ENCODE results near the gene TAB2.
"Not testable (repeated sequence)": the region's sequence is repeated elsewhere in the genome, so short reads cannot be mapped to it uniquely, and the experiment has no call there.

TAB2 gene

GRCh38 chr6:149313070-149313469 lies 4.4 kb upstream of the TAB2 start:
- no peak for DNase-seq

- peak; percentile 43 for DNase-seq
Observed at GRCh38 chr6:149313861-149314260, 3.7 kb upstream of the TAB2 start.

- no peak for DNase-seq
Observed at GRCh38 chr6:149314325-149314905, 3.1 kb upstream of the TAB2 start.

- DNase-seq: no peak
Observed at GRCh38 chr6:149316108-149316727, 1.3 kb upstream of the TAB2 start.

- DNase-seq: peak; percentile 95
Observed at GRCh38 chr6:149316740-149317643, 520 bp upstream of the TAB2 start.

GRCh38 chr6:149318581-149319286 lies 1.2 kb downstream of the TAB2 start:
- peak; percentile 83 for DNase-seq

GRCh38 chr6:149319422-149319821 lies 1.9 kb downstream of the TAB2 start:
- peak; percentile 83 for DNase-seq

- not testable (repeated sequence) for DNase-seq
Observed at GRCh38 chr6:149320016-149320415, 2.5 kb downstream of the TAB2 start.

GRCh38 chr6:149320796-149321195 lies 3.3 kb downstream of the TAB2 start:
- DNase-seq: peak; percentile 45

GRCh38 chr6:149323353-149323752 lies 5.8 kb downstream of the TAB2 start:
- DNase-seq: no peak

GRCh38 chr6:149323925-149324324 lies 6.4 kb downstream of the TAB2 start:
- no peak for DNase-seq

- DNase-seq: no peak
Observed at GRCh38 chr6:149324428-149324827, 6.9 kb downstream of the TAB2 start.

GRCh38 chr6:149325648-149326236 lies 8.2 kb downstream of the TAB2 start:
- DNase-seq: no peak

- peak; percentile 35 for DNase-seq
Observed at GRCh38 chr6:149327638-149328037, 10.1 kb downstream of the TAB2 start.

GRCh38 chr6:149328083-149328482 lies 10.6 kb downstream of the TAB2 start:
- no peak for DNase-seq

GRCh38 chr6:149329529-149329928 lies 12.0 kb downstream of the TAB2 start:
- DNase-seq: no peak

- DNase-seq: no peak
Observed at GRCh38 chr6:149330133-149330532, 12.6 kb downstream of the TAB2 start.

GRCh38 chr6:149331043-149331807 lies 13.7 kb downstream of the TAB2 start:
- DNase-seq: no peak

GRCh38 chr6:149331871-149332270 lies 14.4 kb downstream of the TAB2 start:
- no peak for DNase-seq

- no peak for DNase-seq
Observed at GRCh38 chr6:149332602-149333265, 15.2 kb downstream of the TAB2 start.

- DNase-seq: no peak
Observed at GRCh38 chr6:149333266-149333620, 15.7 kb downstream of the TAB2 start.

- DNase-seq: no peak
Observed at GRCh38 chr6:149334201-149334600, 16.7 kb downstream of the TAB2 start.

All from suppressor macrophage treated with lipopolysaccharide for 4 hours (primary cell).